Measurements from ENCODE around the gene FBLN1. TPM values are rescaled to one million over a fixed set of nuclear protein-coding genes. Genes with fewer than 3 reads are reported as not detected.
"Not testable (repeated sequence)": the region's sequence is repeated elsewhere in the genome, so short reads cannot be mapped to it uniquely, and the experiment has no call there.

The FBLN1 gene
- total RNA-seq, 1 experiment from 2014 or later = 126 TPM

DNA sequence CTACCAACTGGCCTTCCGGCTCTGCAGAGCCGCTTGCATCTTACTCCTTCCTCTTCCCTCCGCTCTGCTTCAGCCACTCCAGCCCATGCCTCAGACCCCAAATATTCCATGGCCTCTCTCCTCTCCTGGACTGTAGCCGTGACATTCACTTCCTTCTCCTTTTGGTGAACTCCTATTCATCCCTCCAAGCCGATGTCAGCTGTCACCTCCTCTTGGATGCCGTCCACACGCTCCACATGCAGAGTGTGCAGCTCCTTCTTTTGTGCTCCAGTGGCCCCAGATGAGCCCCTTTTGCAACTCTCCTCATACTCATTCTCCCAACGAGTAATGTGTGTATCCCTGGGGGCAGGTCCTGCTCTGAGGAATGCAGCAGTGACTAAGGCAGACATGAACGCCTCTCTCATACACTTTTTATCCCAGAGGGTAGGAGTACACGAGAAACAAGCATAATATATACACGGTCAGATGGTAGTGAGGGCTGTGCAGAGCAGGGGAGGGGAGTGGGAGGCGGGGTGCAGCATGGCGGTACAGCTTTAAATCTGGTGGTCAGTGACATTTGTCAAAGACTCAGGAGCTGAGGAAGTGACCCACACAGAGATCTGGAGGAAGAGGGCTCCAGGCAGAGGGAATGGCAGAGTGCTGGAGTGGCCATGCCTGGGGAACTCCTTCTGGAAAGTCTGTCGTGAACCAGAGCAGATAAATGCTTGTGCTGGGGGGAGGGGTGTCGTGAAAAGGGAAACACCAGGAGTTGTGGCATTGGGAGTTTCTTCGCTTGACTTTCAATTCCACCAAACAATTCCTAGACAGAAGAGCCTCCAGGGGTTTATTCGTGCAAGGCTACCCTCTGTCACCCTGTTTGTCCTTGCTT, 85.2 kb downstream of the FBLN1 start:
- DNase-seq = no peak
- Histone ChIP-seq H3K4me3 (ENCODE audit: insufficient read depth, low read depth, low read length) (no peak overlapping the region), H3K27me3 (ENCODE audit: control insufficient read depth, insufficient read depth, low read length) (no peaks in the 10 kb centered on the region), H3K36me3 (replicated peaks; ENCODE audit: control insufficient read depth, insufficient read depth, low read length) (no peaks in the 10 kb centered on the region)

DNA sequence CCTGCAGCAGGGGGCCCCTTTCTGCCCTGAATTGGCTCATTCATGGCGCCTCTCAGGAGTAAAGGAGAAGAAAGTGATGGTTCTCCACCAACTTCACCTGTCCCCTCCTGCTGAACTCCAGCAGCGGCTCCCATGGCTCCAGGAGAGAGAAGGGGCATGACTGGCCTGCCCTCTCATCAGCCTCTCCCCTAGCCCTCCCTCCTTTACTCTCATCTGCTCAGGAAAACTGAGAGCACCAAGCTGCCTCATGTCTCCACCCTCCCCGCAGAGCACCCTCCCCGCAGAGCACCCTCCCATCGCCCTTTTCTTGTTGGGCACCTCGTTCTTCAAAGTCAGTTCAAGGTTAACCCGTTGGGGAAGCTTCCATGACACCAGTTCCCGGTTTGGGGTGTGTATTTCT, 86.9 kb downstream of the FBLN1 start:
- no peak for DNase-seq
- no peak overlapping the region for H3K4me3 ChIP-seq (ENCODE audit: insufficient read depth, low read depth, low read length)
- no peaks in the 10 kb centered on the region; the same call in 1 of the 2 replicates for H3K36me3 ChIP-seq (replicated peaks; ENCODE audit: control insufficient read depth, insufficient read depth, low read length)
- H3K27me3 ChIP-seq (ENCODE audit: control insufficient read depth, insufficient read depth, low read length) = no peaks in the 10 kb centered on the region

DNA sequence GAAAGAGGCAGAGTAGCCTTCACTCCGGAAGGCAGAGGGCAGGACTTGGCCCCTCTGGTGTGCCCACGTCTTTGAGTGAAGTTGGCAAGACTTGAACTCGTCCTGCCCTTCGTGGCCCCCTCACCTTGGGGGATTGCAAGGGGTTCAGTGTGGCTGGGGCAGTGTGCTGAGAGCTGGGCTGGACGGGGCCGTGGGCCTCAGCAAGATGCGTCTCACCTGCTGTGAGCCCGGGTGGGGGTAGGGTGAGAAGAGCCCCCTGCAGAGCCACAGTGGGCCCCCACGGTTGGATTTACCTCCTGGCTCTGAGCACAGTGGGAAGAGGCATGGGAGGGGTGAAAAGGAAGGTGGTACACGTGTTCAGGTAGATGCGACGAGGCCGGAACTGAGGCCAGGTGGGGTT, 87.6 kb downstream of the FBLN1 start:
- Histone ChIP-seq H3K27me3 (ENCODE audit: control insufficient read depth, insufficient read depth, low read length) (no peaks in the 10 kb centered on the region), H3K36me3 (replicated peaks; ENCODE audit: control insufficient read depth, insufficient read depth, low read length) (no peaks in the 10 kb centered on the region; the same call in 1 of the 2 replicates), H3K4me3 (ENCODE audit: insufficient read depth, low read depth, low read length) (no peak overlapping the region)
- DNase-seq = no peak

DNA sequence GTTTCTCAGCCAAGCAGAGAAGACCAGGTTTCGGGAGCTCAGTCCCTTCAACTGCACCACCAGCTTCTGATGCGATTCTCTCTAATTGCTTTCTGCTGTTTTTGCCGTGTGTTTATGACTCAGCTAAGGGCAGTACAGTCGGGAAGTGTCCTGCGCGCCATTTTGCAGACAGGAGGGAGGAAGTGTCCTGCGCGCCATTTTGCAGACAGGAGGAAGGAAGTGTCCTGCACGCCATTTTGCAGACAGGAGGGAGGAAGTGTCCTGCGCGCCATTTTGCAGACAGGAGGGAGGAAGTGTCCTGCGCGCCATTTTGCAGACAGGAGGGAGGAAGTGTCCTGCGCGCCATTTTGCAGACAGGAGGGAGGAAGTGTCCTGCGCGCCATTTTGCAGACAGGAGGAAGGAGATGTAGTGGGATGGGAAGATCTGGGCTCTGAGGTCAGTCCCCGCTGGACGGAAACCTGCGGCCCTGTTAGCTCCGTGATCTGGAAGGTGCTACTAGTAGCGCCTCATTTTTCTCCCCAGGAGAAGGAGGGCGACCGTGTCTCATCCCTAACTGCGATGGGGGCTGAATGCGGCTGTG, 89.0 kb downstream of the FBLN1 start:
- H3K36me3 ChIP-seq (replicated peaks; ENCODE audit: control insufficient read depth, insufficient read depth, low read length); H3K4me3 ChIP-seq (ENCODE audit: insufficient read depth, low read depth, low read length); H3K27me3 ChIP-seq (ENCODE audit: control insufficient read depth, insufficient read depth, low read length); DNase-seq: not testable (repeated sequence)

DNA sequence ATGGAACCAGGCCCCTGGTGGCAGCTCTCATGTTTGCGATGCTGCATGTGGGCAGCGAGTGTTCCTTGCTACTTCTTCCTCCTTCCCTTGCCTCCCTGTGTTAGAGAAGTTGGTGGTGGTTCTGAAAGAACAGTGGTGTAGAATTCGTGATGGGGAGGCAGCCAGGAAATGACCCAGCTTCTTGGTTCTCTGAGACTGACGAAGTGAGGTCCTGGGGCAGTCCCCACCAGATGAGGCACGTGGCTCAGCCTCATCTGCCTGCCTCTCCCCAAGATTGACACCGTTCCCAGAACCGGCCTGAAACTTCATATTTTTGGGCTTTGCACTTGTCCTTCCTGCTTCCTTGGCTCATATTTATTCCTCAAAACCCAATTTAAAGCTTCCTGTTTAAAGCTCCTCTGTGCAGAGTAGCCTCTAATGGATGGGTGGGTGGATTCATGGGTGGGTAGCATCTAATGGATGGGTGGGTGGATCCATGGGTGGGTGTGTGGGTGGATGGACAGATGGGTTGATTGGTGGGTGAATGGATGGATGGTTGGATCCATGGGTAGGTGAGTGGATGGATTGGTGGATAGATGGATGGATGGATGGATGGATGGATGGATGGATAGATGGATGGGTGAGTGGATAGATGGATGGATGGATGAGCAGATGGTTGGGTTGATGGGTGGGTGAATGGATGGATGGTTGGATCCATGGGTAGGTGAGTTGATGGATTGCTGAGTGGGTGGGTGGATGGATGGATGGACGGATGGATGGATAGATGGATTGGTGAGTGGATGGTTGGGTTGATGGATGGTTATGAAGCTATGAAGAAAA, 91.6 kb downstream of the FBLN1 start:
- DNase-seq = no peak
- Histone ChIP-seq H3K36me3 (replicated peaks; ENCODE audit: control insufficient read depth, insufficient read depth, low read length) (no peaks in the 10 kb centered on the region; the same call in 1 of the 2 replicates), H3K4me3 (ENCODE audit: insufficient read depth, low read depth, low read length) (no peak overlapping the region), H3K27me3 (ENCODE audit: control insufficient read depth, insufficient read depth, low read length) (no peaks in the 10 kb centered on the region)

DNA sequence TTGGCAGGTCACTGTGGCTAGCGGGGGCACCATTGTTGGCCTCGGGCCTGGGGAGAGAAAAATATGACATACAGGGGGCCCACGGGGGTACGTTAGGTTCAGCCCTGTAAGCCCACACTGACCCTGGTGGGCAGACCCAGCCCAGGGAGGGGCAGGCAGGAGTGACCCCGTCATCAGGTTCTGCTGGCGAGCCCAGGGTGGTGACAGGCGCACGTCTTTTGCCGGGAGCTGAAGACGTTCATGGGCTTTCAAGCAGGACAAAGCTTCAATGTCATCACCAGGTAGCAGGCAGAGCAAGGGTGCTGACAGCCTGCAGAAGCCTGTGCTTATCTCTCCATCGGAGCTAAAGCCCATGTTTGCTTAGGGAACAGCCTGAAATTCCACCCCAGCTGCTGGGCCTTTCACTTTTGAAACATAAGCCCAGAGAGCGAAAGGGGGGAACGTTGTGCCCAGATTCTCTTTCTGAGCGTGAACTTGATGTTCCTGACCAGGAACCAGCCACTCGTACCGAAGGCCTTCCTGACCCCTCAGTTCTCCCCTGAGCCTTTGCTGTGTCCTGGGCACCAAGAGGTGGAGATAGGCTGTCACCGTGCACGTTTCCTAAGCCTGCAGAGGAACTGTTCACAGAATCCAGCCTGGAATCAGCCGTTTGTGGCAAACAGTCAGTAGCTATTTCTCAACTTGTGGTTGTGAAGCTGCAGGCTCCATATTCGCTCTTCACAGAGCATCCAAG, 94.9 kb downstream of the FBLN1 start:
- Histone ChIP-seq H3K36me3 (replicated peaks; ENCODE audit: control insufficient read depth, insufficient read depth, low read length) (no peaks in the 10 kb centered on the region; the same call in none of the 2 replicates), H3K4me3 (ENCODE audit: insufficient read depth, low read depth, low read length) (no peak overlapping the region), H3K27me3 (ENCODE audit: control insufficient read depth, insufficient read depth, low read length) (no peaks in the 10 kb centered on the region)
- no peak for DNase-seq

DNA sequence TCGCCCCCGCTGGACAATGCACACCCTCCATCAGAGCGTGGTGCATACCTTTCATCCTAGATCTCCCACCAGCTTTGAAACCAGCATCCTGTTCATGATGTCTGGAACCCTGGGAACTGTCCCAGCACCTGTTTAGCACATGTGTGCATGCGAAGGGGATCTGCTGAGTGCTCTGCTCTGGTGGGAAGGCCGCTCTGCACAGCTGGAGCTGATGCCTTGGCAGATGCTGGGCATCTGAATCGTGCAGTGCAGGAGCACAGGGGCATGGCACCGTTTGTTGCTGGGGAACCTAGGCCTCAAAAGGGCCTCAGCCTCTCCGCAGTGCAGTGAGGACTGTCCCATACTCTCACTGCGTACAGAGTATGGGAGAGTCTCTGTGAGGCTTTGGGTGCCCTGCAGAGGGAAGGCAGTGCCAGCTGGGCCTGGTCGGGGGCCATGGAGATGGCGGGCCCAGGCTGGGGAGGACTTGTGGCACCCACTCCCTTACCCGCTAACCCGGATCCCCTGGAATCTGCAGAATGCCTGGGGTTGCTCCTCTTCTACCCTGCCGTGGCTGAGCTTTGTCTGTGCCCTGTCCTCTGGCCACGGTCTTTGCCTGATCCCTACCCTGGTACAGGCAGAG, 96.0 kb downstream of the FBLN1 start:
- no peaks in the 10 kb centered on the region; the same call in 1 of the 2 replicates for H3K36me3 ChIP-seq (replicated peaks; ENCODE audit: control insufficient read depth, insufficient read depth, low read length)
- no peaks in the 10 kb centered on the region for H3K27me3 ChIP-seq (ENCODE audit: control insufficient read depth, insufficient read depth, low read length)
- H3K4me3 ChIP-seq (ENCODE audit: insufficient read depth, low read depth, low read length) = no peak overlapping the region
- DNase-seq = no peak

DNA sequence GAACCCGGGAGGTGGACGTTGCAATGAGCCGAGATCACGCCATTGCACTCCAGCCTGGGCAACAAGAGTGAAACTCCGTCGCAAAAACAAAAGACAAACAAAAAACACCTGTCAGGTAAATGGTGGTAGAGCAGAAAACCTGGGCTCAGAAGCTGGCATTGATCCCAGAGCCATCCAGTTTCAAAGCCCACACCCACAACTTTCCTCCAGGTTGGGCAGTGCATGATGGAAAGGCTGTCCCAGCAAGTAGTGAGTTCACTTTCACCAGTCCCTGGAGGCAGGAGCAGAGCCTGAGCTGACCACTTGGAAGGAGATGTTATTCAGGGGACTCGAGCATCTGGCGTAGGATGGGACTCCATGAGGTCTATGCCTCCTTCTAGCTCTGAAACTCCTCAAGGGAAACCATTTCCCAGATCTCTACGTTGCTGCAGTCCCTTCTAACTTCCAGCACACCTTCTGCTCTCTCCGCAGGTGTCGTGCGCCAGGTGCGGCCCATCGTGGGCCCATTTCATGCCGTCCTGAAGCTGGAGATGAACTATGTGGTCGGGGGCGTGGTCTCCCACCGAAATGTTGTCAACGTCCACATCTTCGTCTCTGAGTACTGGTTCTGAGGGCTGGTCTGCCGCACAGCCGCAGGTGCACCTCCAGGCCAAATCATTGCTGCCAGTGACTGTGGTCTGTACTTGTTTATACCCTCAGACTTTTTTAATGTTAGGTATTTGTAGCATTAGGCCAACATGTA, 97.3 kb downstream of the FBLN1 start:
- DNase-seq = no peak
- H3K27me3 ChIP-seq (ENCODE audit: control insufficient read depth, insufficient read depth, low read length) = no peaks in the 10 kb centered on the region
- no peak overlapping the region for H3K4me3 ChIP-seq (ENCODE audit: insufficient read depth, low read depth, low read length)
- no peaks in the 10 kb centered on the region; the same call in 1 of the 2 replicates for H3K36me3 ChIP-seq (replicated peaks; ENCODE audit: control insufficient read depth, insufficient read depth, low read length)

DNA sequence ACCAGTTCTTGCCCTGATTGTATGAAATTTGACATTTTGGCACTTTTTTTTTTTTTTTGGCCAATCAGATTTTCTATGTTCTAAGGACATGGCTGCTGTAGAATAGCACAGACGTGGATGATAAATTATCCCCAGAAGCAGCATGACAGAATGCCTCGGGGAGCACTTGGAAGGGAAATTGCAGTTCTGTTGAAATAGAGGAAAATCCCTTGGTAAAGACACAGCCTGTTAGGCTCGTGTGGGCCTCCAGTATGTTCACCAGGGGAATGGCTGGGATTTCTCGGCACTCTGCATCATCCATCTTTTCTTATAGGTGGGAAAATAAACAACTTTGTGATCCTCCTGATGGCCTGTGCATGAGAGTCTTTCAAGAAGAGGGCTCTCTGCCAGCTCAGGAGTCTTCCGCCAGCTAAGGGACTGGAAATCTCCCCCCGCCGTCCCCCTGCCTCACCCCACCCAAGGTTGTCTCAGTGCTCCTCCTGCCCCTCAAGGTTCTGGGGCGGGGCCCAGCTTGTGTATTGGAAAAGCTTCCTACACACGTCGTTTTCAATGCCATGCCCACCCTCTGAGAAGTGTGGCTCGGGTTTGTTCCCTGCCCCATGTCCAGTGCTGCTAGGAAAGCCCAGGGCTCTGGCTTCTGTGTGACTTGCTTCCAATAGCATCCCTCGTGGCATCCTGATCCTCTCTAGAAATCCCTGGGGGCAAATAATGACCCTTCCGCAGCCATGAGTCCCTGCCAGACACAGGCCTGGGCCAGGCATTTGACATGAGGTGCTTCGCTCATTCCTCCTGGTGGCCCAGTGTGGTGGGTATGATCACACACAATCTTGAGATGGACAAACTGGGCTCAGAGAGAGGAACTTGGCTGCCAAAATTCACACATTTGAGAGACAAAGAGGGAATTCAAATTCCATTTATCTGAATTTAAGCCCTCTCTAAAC, 98.4 kb downstream of the FBLN1 start:
- Histone ChIP-seq H3K36me3 (replicated peaks; ENCODE audit: control insufficient read depth, insufficient read depth, low read length) (no peaks in the 10 kb centered on the region; the same call in 1 of the 2 replicates), H3K27me3 (ENCODE audit: control insufficient read depth, insufficient read depth, low read length) (no peaks in the 10 kb centered on the region), H3K4me3 (ENCODE audit: insufficient read depth, low read depth, low read length) (no peak overlapping the region)
- DNase-seq = no peak

DNA sequence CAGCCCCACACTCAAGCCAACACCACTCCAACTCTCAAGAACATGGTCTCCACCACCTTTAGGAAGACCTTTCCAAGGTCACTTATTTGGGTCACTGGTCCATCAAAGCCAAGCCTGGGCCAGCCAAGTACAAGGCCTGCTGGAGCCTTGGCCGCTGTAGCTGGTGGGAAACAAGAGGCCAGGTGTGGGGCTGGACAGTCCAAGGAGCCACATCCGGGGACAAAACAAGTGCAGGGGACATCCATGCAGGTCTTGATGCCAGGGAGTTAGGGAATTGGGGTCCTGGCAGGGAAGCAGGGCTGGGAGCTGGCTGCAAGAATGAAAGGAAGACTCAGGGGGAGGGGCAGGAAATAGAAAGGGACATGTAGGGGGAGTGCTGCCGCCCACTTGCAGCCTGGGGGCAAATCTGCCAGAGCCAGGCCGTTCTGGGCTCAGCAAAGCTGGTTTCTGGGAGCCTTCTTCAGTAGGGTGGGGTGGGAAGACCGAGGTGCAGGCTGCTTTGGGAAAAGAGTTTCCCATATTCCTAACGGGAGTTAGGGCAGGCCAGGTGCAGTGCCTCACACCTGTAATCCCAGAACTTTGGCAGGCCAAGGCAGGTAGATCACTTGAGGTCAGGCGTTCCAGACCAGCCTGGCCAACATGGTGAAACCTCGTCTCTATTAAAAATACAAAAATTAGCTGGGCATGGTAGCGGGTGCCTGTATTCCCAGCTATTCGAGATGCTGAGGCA, 99.5 kb downstream of the FBLN1 start:
- H3K4me3 ChIP-seq (ENCODE audit: insufficient read depth, low read depth, low read length) = no peak overlapping the region
- H3K27me3 ChIP-seq (ENCODE audit: control insufficient read depth, insufficient read depth, low read length) = no peaks in the 10 kb centered on the region
- H3K36me3 ChIP-seq (replicated peaks; ENCODE audit: control insufficient read depth, insufficient read depth, low read length) = no peaks in the 10 kb centered on the region; the same call in 1 of the 2 replicates
- no peak for DNase-seq

DNA sequence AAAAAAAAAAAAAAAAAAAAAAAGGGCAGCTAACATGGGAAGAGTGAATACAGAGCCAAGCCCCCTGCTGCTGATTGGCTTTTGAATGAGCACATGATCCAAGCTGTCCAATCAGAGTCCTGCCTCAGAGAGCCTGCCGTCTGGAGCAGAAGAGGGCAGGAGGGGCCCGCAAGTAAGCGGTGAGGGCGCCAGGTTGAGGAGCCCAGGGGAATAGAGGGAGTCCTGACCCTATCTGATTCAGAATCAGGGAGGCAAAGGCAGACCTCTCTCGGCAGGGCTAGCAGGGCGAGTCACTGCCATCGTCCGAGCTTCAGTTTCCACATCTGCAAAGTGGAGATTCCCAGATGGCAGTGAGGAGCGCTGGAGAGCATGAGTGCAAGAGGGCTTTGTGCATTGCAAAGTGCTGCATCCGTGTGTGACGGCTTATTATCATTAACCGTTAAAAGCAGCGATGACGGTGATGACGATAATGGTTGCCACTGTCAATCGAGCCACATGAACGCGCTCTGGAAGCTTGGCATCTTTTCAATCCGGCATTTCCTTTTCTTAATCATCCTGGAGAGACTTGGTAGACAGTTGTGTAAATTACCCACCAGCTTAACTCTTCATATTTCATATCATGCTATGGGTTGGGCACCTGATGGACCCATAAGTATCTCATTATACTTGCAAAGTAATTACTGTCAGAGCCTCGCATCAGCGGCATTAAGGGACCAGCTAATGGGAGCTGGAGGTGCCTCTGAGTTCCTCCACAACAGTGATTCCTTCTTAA, 100.3 kb downstream of the FBLN1 start:
- no peaks in the 10 kb centered on the region for H3K27me3 ChIP-seq (ENCODE audit: control insufficient read depth, insufficient read depth, low read length)
- peak; percentile 91 for DNase-seq
- H3K4me3 ChIP-seq (ENCODE audit: insufficient read depth, low read depth, low read length) = no peak overlapping the region

More for the DNA sequence above, 100.3 kb downstream of the FBLN1 start:
- H3K36me3 ChIP-seq (replicated peaks; ENCODE audit: control insufficient read depth, insufficient read depth, low read length) = no peaks in the 10 kb centered on the region; the same call in 1 of the 2 replicates
